GM03348 (cell line): Measurements from ENCODE around the gene MBOAT2.

Experiments
- DNase-seq: peaks from one replicate; pipeline ENCODE4 v3.0.0; 2012; ENCODE audit warnings: low spot score

MBOAT2 gene

GRCh38 chr2:9018109-9018508 is 14.6 kb upstream of the MBOAT2 start:
- no peak for DNase-seq

GRCh38 chr2:9017411-9017810 is 13.9 kb upstream of the MBOAT2 start:
- DNase-seq: no peak

- DNase-seq: no peak
These were observed 12.5 kb upstream of the MBOAT2 start for GRCh38 chr2:9015998-9016397.

- no peak for DNase-seq
These were observed 9.9 kb upstream of the MBOAT2 start for GRCh38 chr2:9013403-9013802.

- peak; percentile 61 for DNase-seq
These were observed 7.4 kb upstream of the MBOAT2 start for GRCh38 chr2:9010866-9011265.

- DNase-seq: peak; percentile 25
These were observed 5.6 kb upstream of the MBOAT2 start for GRCh38 chr2:9008951-9009664.

- no peak for DNase-seq
These were observed 2.9 kb upstream of the MBOAT2 start for GRCh38 chr2:9006368-9006767.

- no peak for DNase-seq
These were observed 1.1 kb upstream of the MBOAT2 start for GRCh38 chr2:9004338-9005204.

- no peak for DNase-seq
These were observed 193 bp downstream of the MBOAT2 start for GRCh38 chr2:9003366-9003615.

- peak; percentile 22 for DNase-seq
These were observed 683 bp downstream of the MBOAT2 start for GRCh38 chr2:9002637-9003365.

- DNase-seq: no peak
These were observed 1.2 kb downstream of the MBOAT2 start for GRCh38 chr2:9002313-9002636.

- DNase-seq: no peak
These were observed 1.7 kb downstream of the MBOAT2 start for GRCh38 chr2:9001778-9002177.

GRCh38 chr2:9001229-9001628 is 2.3 kb downstream of the MBOAT2 start:
- no peak for DNase-seq

GRCh38 chr2:9000442-9000841 is 3.0 kb downstream of the MBOAT2 start:
- DNase-seq: no peak

- no peak for DNase-seq
These were observed 3.7 kb downstream of the MBOAT2 start for GRCh38 chr2:8999797-9000196.

- no peak for DNase-seq
These were observed 4.4 kb downstream of the MBOAT2 start for GRCh38 chr2:8999102-8999446.

GRCh38 chr2:8998418-8999101 is 4.9 kb downstream of the MBOAT2 start:
- no peak for DNase-seq

- no peak for DNase-seq
These were observed 5.9 kb downstream of the MBOAT2 start for GRCh38 chr2:8997631-8998030.

- no peak for DNase-seq
These were observed 6.4 kb downstream of the MBOAT2 start for GRCh38 chr2:8997108-8997507.

GRCh38 chr2:8996006-8996405 is 7.5 kb downstream of the MBOAT2 start:
- DNase-seq: no peak

- DNase-seq: no peak
These were observed 9.1 kb downstream of the MBOAT2 start for GRCh38 chr2:8994386-8994785.

- no peak for DNase-seq
These were observed 9.6 kb downstream of the MBOAT2 start for GRCh38 chr2:8993902-8994278.
